Liver (tissue), 3 donors: ENCODE data around the gene ZNF512.

Experiments
- EGR1 ChIP-seq, 2 donors: IDR thresholded peaks; 2 replicates each; pipeline ENCODE4 v1.6.1; 2016 to 2018; ENCODE audit warnings: antibody characterized with exemption in 2 of 2, low read depth in 2 of 2
- FOXA2 ChIP-seq: IDR thresholded peaks from 2 replicates; pipeline ENCODE4 v1.6.1; 2016; ENCODE audit warnings: antibody characterized with exemption
- GABPA ChIP-seq, 2 donors: IDR thresholded peaks in 1 of 2; conservative IDR thresholded peaks in 1 of 2; 2 replicates each; pipeline ENCODE4 v1.6.1; 2016; ENCODE audit warnings: antibody characterized with exemption in 2 of 2, mild to moderate bottlenecking in 1 of 2, moderate library complexity in 1 of 2
- TAF1 ChIP-seq: conservative IDR thresholded peaks from 2 replicates; pipeline ENCODE4 v1.6.1; 2016; ENCODE audit warnings: antibody characterized with exemption, mild to moderate bottlenecking
- TF ChIP-seq, protein P1 (sequence below): fragments of 150-350 bp; IDR thresholded peaks from 2 replicates; pipeline ENCODE4 v1.5.1; 2017; ENCODE audit warnings: improper control_type of control experiment, low read depth, low read length; ENCODE audit not compliant: missing input control
- TF ChIP-seq, protein P2 (sequence below): IDR thresholded peaks from 2 replicates; pipeline ENCODE4 v1.6.1; 2016; ENCODE audit warnings: antibody characterized with exemption, mild to moderate bottlenecking
- donor health status: healthy.
- donor health status: healthy.

DNA sequence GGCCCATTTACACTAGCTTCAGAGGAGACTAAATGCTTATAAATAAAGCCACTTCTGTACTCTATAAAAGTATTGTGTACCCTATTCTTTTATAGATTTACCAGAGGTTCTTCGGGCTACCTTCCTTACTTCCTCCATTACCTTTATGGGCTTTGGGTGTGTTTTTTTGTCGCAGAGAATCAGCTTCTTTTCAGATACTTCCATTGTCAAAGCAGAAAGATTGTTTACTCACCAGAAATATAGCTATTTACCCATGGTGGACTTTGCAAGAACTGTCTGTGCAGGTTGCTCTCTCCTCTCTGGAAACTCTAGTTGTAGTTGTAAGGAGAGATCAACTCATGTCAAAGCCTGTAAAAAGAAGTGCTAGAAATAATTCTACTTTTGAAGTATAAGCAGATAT lies 31.1 kb downstream of the ZNF512 start:
- TF ChIP-seq, protein P1, sequence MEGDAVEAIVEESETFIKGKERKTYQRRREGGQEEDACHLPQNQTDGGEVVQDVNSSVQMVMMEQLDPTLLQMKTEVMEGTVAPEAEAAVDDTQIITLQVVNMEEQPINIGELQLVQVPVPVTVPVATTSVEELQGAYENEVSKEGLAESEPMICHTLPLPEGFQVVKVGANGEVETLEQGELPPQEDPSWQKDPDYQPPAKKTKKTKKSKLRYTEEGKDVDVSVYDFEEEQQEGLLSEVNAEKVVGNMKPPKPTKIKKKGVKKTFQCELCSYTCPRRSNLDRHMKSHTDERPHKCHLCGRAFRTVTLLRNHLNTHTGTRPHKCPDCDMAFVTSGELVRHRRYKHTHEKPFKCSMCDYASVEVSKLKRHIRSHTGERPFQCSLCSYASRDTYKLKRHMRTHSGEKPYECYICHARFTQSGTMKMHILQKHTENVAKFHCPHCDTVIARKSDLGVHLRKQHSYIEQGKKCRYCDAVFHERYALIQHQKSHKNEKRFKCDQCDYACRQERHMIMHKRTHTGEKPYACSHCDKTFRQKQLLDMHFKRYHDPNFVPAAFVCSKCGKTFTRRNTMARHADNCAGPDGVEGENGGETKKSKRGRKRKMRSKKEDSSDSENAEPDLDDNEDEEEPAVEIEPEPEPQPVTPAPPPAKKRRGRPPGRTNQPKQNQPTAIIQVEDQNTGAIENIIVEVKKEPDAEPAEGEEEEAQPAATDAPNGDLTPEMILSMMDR = no peak
- TF ChIP-seq, protein P2, sequence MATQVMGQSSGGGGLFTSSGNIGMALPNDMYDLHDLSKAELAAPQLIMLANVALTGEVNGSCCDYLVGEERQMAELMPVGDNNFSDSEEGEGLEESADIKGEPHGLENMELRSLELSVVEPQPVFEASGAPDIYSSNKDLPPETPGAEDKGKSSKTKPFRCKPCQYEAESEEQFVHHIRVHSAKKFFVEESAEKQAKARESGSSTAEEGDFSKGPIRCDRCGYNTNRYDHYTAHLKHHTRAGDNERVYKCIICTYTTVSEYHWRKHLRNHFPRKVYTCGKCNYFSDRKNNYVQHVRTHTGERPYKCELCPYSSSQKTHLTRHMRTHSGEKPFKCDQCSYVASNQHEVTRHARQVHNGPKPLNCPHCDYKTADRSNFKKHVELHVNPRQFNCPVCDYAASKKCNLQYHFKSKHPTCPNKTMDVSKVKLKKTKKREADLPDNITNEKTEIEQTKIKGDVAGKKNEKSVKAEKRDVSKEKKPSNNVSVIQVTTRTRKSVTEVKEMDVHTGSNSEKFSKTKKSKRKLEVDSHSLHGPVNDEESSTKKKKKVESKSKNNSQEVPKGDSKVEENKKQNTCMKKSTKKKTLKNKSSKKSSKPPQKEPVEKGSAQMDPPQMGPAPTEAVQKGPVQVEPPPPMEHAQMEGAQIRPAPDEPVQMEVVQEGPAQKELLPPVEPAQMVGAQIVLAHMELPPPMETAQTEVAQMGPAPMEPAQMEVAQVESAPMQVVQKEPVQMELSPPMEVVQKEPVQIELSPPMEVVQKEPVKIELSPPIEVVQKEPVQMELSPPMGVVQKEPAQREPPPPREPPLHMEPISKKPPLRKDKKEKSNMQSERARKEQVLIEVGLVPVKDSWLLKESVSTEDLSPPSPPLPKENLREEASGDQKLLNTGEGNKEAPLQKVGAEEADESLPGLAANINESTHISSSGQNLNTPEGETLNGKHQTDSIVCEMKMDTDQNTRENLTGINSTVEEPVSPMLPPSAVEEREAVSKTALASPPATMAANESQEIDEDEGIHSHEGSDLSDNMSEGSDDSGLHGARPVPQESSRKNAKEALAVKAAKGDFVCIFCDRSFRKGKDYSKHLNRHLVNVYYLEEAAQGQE = no peak
- TF ChIP-seq EGR1 (IDR thresholded peaks at IDR 0.05; ENCODE audit: low read depth in 2 of 2) (no peak), FOXA2 (no peak), GABPA (IDR thresholded peaks at IDR 0.05 in 1 of 2, conservative IDR thresholded peaks at IDR 0.05 in 1 of 2) (no peak), TAF1 (no peak)
